Measurements from ENCODE around the gene DACT2. TPM values are rescaled to one million over a fixed set of nuclear protein-coding genes. Genes with fewer than 3 reads are reported as not detected.

DACT2 gene
- total and polyA plus RNA-seq, 2 of the 8 experiments (the other 6 are each of a cell fraction or from before 2014, with no cell fraction given): 2.9 to 3.1 TPM

DNA sequence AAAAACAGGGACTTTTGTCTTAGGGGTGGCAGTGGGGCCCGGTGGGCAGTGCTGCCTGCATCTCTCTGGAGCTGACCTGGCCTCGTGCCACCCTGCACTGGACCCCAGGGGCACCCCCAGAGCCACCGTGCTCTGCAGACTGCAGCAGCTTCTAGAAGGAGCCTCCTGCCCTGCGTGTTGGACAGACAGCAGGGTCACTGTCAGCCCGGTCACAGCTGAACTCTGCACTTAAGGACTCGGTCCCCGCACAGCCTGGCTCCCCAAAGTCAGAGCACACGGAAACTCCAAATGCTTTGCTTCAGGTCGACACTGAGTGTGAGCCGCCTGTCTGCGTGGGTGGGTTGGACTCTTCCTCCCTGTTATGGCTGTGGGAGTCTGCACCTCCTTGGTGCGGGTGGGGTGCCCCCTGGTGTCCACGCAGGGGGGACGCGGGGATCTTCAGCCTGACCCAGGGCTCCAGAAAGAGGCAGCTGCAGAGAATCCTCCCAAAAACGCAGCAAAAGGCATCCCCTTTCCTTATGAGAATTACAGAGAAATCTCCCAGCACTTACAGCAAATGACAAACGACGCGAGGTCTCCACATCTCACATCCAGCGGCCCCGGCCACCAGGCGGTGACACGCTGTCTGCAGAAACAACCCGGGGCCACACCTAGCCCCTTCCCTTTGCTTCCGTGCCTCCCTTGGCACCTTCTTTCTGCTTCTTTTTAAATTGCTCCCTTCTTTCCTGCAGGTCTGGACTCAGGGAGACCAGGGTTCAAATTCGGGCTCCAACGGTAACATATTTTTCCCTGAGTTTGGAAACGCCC lies 36.3 kb upstream of the DACT2 start (continued):
- peak; percentile 58; the same call in 1 of the 2 replicates for TF ChIP-seq GABPA (IDR thresholded peaks at IDR 0.05; ENCODE audit: borderline replicate concordance, insufficient read depth, low read length)
- TF ChIP-seq, protein P1, sequence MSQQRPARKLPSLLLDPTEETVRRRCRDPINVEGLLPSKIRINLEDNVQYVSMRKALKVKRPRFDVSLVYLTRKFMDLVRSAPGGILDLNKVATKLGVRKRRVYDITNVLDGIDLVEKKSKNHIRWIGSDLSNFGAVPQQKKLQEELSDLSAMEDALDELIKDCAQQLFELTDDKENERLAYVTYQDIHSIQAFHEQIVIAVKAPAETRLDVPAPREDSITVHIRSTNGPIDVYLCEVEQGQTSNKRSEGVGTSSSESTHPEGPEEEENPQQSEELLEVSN (IDR thresholded peaks at IDR 0.05): 0 out of 2 replicates have a peak, but pooled peaks have one; percentile 14
